ENCODE data around the gene KCP.

DNA sequence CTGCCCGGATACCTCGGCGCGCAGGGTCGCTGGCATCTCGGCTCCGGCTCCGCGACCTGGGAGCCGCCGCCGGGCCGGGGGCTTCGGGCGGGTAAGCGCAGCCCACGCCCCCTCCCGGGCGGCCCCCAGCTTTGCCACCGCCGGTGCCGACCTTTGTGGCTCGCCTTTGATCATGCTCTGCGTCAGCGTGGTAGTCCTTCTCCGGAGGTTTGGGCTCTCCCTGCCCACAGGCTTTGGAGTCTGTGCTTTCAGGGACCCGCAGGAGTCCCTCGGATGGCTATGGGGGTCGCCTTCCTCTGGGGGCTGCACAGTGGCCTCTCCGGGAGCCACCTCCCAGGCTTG lies 40.6 kb downstream of the KCP start:
- TF ChIP-seq, protein P1, sequence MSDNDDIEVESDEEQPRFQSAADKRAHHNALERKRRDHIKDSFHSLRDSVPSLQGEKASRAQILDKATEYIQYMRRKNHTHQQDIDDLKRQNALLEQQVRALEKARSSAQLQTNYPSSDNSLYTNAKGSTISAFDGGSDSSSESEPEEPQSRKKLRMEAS (IDR thresholded peaks at IDR 0.05) = no peak
- TF ChIP-seq CEBPB (IDR thresholded peaks at IDR 0.05) = no peak
- TF ChIP-seq EP300 (IDR thresholded peaks at IDR 0.05; ENCODE audit: borderline replicate concordance) = no peak
- no peak for TF ChIP-seq TCF12 (IDR thresholded peaks at IDR 0.05; ENCODE audit: low read depth)
- no peak for TF ChIP-seq TAF1 (IDR thresholded peaks at IDR 0.05; ENCODE audit: low read depth)
- TF ChIP-seq RAD21 (IDR thresholded peaks at IDR 0.05; ENCODE audit: low read depth) = no peak
- TF ChIP-seq, protein P2, sequence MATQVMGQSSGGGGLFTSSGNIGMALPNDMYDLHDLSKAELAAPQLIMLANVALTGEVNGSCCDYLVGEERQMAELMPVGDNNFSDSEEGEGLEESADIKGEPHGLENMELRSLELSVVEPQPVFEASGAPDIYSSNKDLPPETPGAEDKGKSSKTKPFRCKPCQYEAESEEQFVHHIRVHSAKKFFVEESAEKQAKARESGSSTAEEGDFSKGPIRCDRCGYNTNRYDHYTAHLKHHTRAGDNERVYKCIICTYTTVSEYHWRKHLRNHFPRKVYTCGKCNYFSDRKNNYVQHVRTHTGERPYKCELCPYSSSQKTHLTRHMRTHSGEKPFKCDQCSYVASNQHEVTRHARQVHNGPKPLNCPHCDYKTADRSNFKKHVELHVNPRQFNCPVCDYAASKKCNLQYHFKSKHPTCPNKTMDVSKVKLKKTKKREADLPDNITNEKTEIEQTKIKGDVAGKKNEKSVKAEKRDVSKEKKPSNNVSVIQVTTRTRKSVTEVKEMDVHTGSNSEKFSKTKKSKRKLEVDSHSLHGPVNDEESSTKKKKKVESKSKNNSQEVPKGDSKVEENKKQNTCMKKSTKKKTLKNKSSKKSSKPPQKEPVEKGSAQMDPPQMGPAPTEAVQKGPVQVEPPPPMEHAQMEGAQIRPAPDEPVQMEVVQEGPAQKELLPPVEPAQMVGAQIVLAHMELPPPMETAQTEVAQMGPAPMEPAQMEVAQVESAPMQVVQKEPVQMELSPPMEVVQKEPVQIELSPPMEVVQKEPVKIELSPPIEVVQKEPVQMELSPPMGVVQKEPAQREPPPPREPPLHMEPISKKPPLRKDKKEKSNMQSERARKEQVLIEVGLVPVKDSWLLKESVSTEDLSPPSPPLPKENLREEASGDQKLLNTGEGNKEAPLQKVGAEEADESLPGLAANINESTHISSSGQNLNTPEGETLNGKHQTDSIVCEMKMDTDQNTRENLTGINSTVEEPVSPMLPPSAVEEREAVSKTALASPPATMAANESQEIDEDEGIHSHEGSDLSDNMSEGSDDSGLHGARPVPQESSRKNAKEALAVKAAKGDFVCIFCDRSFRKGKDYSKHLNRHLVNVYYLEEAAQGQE (IDR thresholded peaks at IDR 0.05; ENCODE audit: low read depth) = no peak
